ENCODE results near the gene STAT3. TPM values are rescaled to one million over a fixed set of nuclear protein-coding genes. Genes with fewer than 3 reads are reported as not detected.
"Not testable (repeated sequence)": the region's sequence is repeated elsewhere in the genome, so short reads cannot be mapped to it uniquely, and the experiment has no call there.

The STAT3 gene
- total RNA-seq, 1 experiment from 2014 or later: 60.5 TPM

- H3K4me1 ChIP-seq (ENCODE audit: insufficient read depth, low read length, poor library complexity, severe bottlenecking): no peaks in the 10 kb centered on the region
- no peaks in the 10 kb centered on the region for H3K27me3 ChIP-seq (replicated peaks; ENCODE audit: insufficient read depth, low read depth, low read length, poor library complexity)
- no peak for TF ChIP-seq EZH2 (IDR thresholded peaks at IDR 0.05; ENCODE audit: borderline replicate concordance, low read depth, low read length, poor library complexity, severe bottlenecking)
- TF ChIP-seq CTCF (conservative IDR thresholded peaks at IDR 0.05; ENCODE audit: low read depth, low read length): no peak
- no peaks in the 10 kb centered on the region for H3K9me3 ChIP-seq (ENCODE audit: low read depth, low read length, poor library complexity, severe bottlenecking)
- H3K27ac ChIP-seq (ENCODE audit: low read depth, low read length, poor library complexity, severe bottlenecking): no peak overlapping the region
- no TSS peak for BruUV-seq (replicated peaks)
- H3K36me3 ChIP-seq (ENCODE audit: insufficient read depth, low read length, poor library complexity, severe bottlenecking): no peaks in the 10 kb centered on the region
- DNase-seq (ENCODE audit: low spot score): no peak
- intact Hi-C loops (cut with micrococcal nuclease; ENCODE audit: unreplicated experiment): no loop called here
- H3K4me3 ChIP-seq (ENCODE audit: low read depth, low read length, poor library complexity, severe bottlenecking): no peak overlapping the region
- CTCF ChIA-PET: no interaction called here
- POLR2A ChIA-PET (ENCODE audit: low non-redundant PET): no interaction called here
Observed at GRCh38 chr17:42399948-42400843, 12.0 kb upstream of the STAT3 start.

GRCh38 chr17:42399121-42399520, 10.9 kb upstream of the STAT3 start:
- POLR2A ChIA-PET (ENCODE audit: low non-redundant PET): no interaction called here
- Histone ChIP-seq H3K27ac (ENCODE audit: low read depth, low read length, poor library complexity, severe bottlenecking) (no peak overlapping the region), H3K27me3 (replicated peaks; ENCODE audit: insufficient read depth, low read depth, low read length, poor library complexity) (no peaks in the 10 kb centered on the region), H3K4me1 (ENCODE audit: insufficient read depth, low read length, poor library complexity, severe bottlenecking) (no peaks in the 10 kb centered on the region), H3K9me3 (ENCODE audit: low read depth, low read length, poor library complexity, severe bottlenecking) (no peaks in the 10 kb centered on the region), H3K4me3 (ENCODE audit: low read depth, low read length, poor library complexity, severe bottlenecking) (no peak overlapping the region), H3K36me3 (ENCODE audit: insufficient read depth, low read length, poor library complexity, severe bottlenecking) (no peaks in the 10 kb centered on the region)
- CTCF ChIA-PET: no interaction called here
- intact Hi-C loops (cut with micrococcal nuclease; ENCODE audit: unreplicated experiment): no loop called here
- no peak for DNase-seq (ENCODE audit: low spot score)
- BruUV-seq (replicated peaks): no TSS peak
- TF ChIP-seq EZH2 (IDR thresholded peaks at IDR 0.05; ENCODE audit: borderline replicate concordance, low read depth, low read length, poor library complexity, severe bottlenecking) (no peak), CTCF (conservative IDR thresholded peaks at IDR 0.05; ENCODE audit: low read depth, low read length) (no peak)

- H3K27ac ChIP-seq (ENCODE audit: low read depth, low read length, poor library complexity, severe bottlenecking); DNase-seq (ENCODE audit: low spot score); intact Hi-C loops (cut with micrococcal nuclease; ENCODE audit: unreplicated experiment); H3K27me3 ChIP-seq (replicated peaks; ENCODE audit: insufficient read depth, low read depth, low read length, poor library complexity); H3K36me3 ChIP-seq (ENCODE audit: insufficient read depth, low read length, poor library complexity, severe bottlenecking); H3K9me3 ChIP-seq (ENCODE audit: low read depth, low read length, poor library complexity, severe bottlenecking); H3K4me3 ChIP-seq (ENCODE audit: low read depth, low read length, poor library complexity, severe bottlenecking); BruUV-seq (replicated peaks); H3K4me1 ChIP-seq (ENCODE audit: insufficient read depth, low read length, poor library complexity, severe bottlenecking): not testable (repeated sequence)
- ChIA-PET POLR2A (ENCODE audit: low non-redundant PET) (interaction anchor here (0.7 kb wide), 1 partner anchor 42 kb away, joined by 13 read pairs; no protein-coding TSS in a partner anchor), CTCF (interaction anchor here (0.7 kb wide), 1 partner anchor 46 kb away, joined by 4 read pairs; no protein-coding TSS in a partner anchor)
Observed at GRCh38 chr17:42395601-42396000, 7.4 kb upstream of the STAT3 start.

Data from A673 (cell line).